ENCODE data around the gene APRT.

The APRT gene

GRCh38 chr16:88770461-88771293 is 41.1 kb downstream of the APRT start:
- DNase-seq: no peak

DNA sequence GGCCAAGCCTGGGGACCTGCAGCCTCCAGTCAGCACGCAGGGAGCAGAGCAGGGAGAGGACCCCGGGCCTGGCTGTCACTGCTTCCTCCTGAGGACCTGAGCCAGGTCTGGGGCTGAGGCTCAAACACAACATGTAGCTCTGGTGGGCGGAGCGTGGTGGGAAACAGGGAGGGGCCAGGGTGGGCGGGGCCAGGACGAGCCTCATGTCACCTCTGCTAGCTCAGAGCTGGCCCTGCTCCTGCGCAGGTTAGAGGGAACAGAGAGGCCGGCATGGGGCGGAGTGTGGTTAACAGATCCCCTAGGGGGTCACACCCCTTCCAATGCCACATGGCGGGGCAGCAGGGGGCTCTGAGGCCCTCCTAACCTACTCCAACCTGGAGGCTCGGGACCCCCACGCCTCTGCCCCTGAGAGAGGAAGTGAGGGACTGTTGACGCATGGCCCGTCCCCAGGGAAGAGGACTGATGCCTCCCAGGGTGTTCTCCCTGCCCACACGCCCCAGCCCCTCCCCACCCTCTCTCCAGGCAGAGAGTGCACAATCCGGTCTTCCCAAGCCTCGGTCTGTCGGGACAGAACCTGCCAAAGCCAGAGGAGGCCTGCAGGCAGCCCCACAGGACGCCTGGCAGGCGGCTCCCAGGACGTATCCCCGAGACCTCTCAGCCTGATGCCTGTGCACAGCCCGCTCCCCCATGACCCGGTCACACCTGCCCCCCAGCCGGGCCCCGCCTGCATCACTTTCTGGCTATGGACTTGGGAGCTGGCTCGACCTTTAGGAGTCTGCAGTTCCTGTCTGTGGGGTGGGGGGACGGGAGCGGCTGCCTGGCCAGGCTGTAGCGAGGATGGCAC is 41.9 kb downstream of the APRT start:
- no peak for DNase-seq

- no peak for DNase-seq
Observed at GRCh38 chr16:88768071-88768783, 43.5 kb downstream of the APRT start.

GRCh38 chr16:88767546-88768070 is 44.1 kb downstream of the APRT start:
- no peak for DNase-seq

DNA sequence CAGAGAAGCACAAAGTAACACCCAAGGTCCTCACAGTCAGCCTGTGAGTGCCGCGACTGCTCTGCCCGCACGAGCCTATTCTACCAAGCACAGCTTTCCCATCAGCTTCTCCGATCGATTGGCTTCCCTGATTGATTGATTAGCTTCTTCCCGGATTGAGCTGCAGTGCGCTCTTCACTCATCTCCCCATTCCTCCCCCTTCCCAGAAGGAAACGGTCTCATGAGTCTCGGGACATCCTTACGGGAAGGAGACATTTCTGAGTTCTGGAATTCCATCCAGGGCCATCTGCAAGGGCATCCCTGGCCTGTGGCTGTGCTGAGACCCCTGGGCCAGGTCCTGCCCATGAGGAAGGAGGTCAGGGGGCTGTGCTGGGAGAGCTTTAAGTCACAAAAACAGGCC is 44.8 kb downstream of the APRT start:
- DNase-seq: no peak

- DNase-seq: no peak
Observed at GRCh38 chr16:88764913-88765349, 46.8 kb downstream of the APRT start.

DNA sequence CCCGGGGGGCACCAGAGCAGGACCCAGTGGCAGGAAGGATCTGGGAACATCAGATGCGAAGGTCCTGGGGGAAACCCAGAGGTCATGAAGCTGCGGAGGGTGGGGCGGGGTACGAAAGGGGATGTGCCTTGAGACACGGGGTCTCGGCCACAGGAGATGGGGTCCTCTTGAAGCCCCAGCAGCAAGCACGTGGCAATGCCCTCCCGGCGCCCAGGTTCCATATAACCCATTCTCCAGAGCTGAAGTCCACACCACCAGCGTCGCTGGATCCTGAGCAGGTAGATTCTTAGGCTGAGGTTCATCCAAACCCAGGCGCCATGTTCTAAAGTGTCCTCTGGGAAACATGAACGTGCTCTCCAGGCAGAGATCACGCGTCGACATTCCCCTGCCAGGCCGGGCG is 47.6 kb downstream of the APRT start:
- no peak for DNase-seq

- no peak for DNase-seq
Observed at GRCh38 chr16:88763502-88764053, 48.1 kb downstream of the APRT start.

DNA sequence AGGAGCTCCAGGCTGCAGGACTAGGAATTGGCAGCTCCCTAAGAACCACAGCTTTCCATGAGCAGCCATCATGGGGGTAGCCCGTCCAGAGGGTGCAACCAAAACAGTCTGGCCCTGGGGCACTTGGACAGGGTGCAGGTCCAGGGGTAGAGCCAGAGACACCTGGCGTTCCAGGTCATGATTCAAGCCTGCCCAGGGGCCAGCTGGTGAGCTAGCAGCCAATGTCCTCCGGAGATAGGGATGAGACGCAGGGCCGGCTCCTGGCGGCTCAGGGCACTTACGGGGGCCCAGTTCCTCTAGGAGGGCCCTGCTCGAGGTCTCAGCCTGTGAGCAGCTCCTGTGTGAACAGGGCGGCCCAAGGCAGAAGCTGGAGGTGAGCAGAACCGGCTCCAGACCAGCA is 48.8 kb downstream of the APRT start:
- no peak for DNase-seq

DNA sequence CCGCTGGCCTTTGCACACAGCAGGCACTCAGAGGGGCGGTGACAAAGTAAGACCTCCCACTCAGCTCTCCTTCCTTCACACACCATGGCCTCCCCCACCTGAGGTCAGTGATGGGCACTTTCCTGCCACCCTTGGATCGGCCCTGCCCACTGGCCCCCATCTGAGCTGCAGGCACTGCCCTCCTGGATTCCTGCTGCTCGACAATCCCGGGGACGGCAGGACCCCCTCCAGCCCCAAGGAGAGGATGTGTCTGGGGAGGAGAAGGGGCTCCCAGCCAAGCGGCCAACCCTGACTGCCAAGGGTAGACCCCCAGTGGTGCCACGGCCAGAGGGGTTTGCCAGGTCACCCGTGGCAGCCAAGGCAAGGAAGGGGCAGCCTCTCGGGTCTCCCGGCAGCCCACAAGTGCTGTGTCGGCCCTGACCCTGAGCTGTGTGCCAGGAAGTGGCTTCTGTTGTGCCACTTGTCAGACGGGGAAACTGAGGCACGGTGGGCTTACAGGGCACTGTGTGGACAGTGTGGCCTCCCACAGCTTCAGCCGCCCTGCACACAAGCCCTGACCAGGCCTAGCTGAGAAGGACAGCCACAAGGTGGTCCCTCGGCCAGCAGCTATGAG is 49.4 kb downstream of the APRT start:
- no peak for DNase-seq

DNA sequence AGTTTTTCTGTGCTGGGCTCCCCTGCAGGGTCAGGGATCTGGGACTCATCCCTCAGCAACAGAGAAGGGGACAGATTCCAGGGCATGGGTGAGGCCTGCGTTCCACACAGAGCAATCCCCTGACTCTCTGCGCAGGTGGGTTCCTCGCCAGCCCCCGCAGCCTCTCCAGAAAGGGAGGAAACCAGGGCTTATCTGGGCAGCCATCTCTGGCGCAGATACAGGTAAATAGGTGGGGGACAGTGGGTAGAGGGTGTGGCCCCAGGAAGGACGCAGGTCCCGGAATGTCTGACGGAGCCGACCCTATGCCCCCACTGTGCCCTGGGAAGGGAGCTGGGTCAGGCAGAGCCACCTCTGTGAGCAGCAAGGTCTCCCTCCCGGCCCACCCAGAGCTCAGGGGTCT is 49.9 kb downstream of the APRT start:
- no peak for DNase-seq

DNA sequence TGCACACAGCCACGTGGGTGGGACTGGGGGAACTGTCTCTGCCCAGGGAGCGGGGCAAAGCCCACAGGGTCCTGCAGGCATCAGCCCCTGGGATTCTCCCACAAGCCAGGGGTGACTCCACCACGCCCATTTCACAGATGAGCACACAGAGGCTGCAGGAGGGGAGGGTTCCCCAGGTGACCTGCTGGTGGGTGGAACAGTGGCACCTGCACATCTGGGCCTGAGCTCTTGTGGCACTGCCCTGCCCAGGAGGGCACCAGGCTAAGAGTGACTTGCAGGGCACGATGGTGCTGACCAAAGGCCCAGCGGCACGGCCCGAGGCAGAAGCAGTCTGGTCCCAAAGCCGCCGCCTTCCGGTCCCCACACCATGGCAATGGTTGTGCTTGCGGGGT is 50.6 kb downstream of the APRT start:
- no peak for DNase-seq

GRCh38 chr16:88760424-88761142 is 51.1 kb downstream of the APRT start:
- DNase-seq: no peak

DNA sequence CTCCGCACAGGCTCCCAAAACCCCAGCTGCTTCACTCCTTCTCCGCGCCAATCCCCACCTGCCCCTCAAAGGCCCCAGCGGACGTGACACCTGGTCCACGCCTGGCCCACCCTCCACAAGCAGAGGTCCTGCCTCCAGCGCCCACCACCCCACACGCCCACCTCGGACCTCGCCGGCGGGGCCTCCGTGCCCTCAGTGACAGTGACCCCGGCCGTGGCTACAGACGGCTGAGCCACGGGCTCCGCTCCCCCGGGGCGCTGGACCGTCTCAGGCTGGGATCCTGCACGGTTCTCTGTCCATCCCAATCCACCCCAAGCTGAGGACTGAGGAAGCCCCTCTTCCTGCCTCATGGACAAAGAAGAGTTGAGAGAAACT is 51.8 kb downstream of the APRT start:
- DNase-seq: no peak
